Measurements from ENCODE around the gene GPR78. TPM values are rescaled to one million over a fixed set of nuclear protein-coding genes. Genes with fewer than 3 reads are reported as not detected.

GPR78 gene
- total and polyA plus RNA-seq, 2 donors (not counting 1 experiment from before 2014, with no cell fraction given): 0.20 to 0.33 TPM

- peaks cover 12% of the 10 kb centered on the region for H3K27me3 ChIP-seq (ENCODE audit: control insufficient read depth, insufficient read depth, low read length)
- TF ChIP-seq EZH2 (IDR thresholded peaks at IDR 0.05; ENCODE audit: low read length, missing control alignments) (no peak), CTCF (conservative IDR thresholded peaks at IDR 0.05 in 1 of 2, IDR thresholded peaks at IDR 0.05 in 1 of 2; ENCODE audit: low read depth in 1 of 2, low read length in 2 of 2) (no peak)
- DNase-seq (ENCODE audit: low read depth in 2 of 2): no peak
- no peaks in the 10 kb centered on the region for H4K20me1 ChIP-seq (ENCODE audit: control insufficient read depth, extremely low read depth, insufficient read depth, low read length)
- H3K36me3 ChIP-seq (ENCODE audit: control insufficient read depth, insufficient read depth, low read length): no peaks in the 10 kb centered on the region
- H3K79me2 ChIP-seq (ENCODE audit: control insufficient read depth, insufficient read depth, low read length): no peaks in the 10 kb centered on the region
- no peaks in the 10 kb centered on the region for H3K9me3 ChIP-seq (ENCODE audit: control insufficient read depth, insufficient read depth, low read depth, low read length)
- H3K4me2 ChIP-seq (ENCODE audit: extremely low read depth, insufficient read depth, low read length): no peak overlapping the region
- H3K27ac ChIP-seq (ENCODE audit: insufficient read depth, low read length): no peak overlapping the region
- H3K4me3 ChIP-seq (replicated peaks in 1 of 4; ENCODE audit: control extremely low read depth in 1 of 4, insufficient read depth in 1 of 4, low read depth in 3 of 4, low read length in 4 of 4): no peak overlapping the region
- no peak overlapping the region for H2AFZ ChIP-seq (ENCODE audit: low read length)
- no peaks in the 10 kb centered on the region for H3K4me1 ChIP-seq (ENCODE audit: control insufficient read depth, extremely low read depth, insufficient read depth, low read length)
- H3K9ac ChIP-seq (ENCODE audit: insufficient read depth, low read length): no peak overlapping the region
These were observed 2.2 kb downstream of the GPR78 start for GRCh38 chr4:8582436-8582835.

GRCh38 chr4:8582941-8583654, 2.9 kb downstream of the GPR78 start:
- Histone ChIP-seq H3K27me3 (ENCODE audit: control insufficient read depth, insufficient read depth, low read length) (peaks cover 7% of the 10 kb centered on the region), H3K4me3 (replicated peaks in 1 of 4; ENCODE audit: control extremely low read depth in 1 of 4, insufficient read depth in 1 of 4, low read depth in 3 of 4, low read length in 4 of 4) (no peak overlapping the region), H3K79me2 (ENCODE audit: control insufficient read depth, insufficient read depth, low read length) (no peaks in the 10 kb centered on the region), H3K36me3 (ENCODE audit: control insufficient read depth, insufficient read depth, low read length) (no peaks in the 10 kb centered on the region), H3K9me3 (ENCODE audit: control insufficient read depth, insufficient read depth, low read depth, low read length) (no peaks in the 10 kb centered on the region), H3K27ac (ENCODE audit: insufficient read depth, low read length) (no peak overlapping the region), H2AFZ (ENCODE audit: low read length) (no peak overlapping the region), H4K20me1 (ENCODE audit: control insufficient read depth, extremely low read depth, insufficient read depth, low read length) (no peaks in the 10 kb centered on the region), H3K4me2 (ENCODE audit: extremely low read depth, insufficient read depth, low read length) (no peak overlapping the region), H3K4me1 (ENCODE audit: control insufficient read depth, extremely low read depth, insufficient read depth, low read length) (no peaks in the 10 kb centered on the region), H3K9ac (ENCODE audit: insufficient read depth, low read length) (no peak overlapping the region)
- TF ChIP-seq CTCF (conservative IDR thresholded peaks at IDR 0.05 in 1 of 2, IDR thresholded peaks at IDR 0.05 in 1 of 2; ENCODE audit: low read depth in 1 of 2, low read length in 2 of 2) (no peak), EZH2 (IDR thresholded peaks at IDR 0.05; ENCODE audit: low read length, missing control alignments) (no peak)
- no peak for DNase-seq (ENCODE audit: low read depth in 2 of 2)

GRCh38 chr4:8583655-8584025, 3.4 kb downstream of the GPR78 start:
- Histone ChIP-seq H3K9ac (ENCODE audit: insufficient read depth, low read length) (no peak overlapping the region), H3K79me2 (ENCODE audit: control insufficient read depth, insufficient read depth, low read length) (no peaks in the 10 kb centered on the region)
- no peak for DNase-seq (ENCODE audit: low read depth in 2 of 2)

More at GRCh38 chr4:8583655-8584025, 3.4 kb downstream of the GPR78 start:
- Histone ChIP-seq H3K4me1 (ENCODE audit: control insufficient read depth, extremely low read depth, insufficient read depth, low read length) (no peaks in the 10 kb centered on the region), H3K27me3 (ENCODE audit: control insufficient read depth, insufficient read depth, low read length) (peaks cover 7% of the 10 kb centered on the region), H3K4me2 (ENCODE audit: extremely low read depth, insufficient read depth, low read length) (no peak overlapping the region), H3K4me3 (replicated peaks in 1 of 4; ENCODE audit: control extremely low read depth in 1 of 4, insufficient read depth in 1 of 4, low read depth in 3 of 4, low read length in 4 of 4) (no peak overlapping the region), H3K9me3 (ENCODE audit: control insufficient read depth, insufficient read depth, low read depth, low read length) (no peaks in the 10 kb centered on the region), H3K27ac (ENCODE audit: insufficient read depth, low read length) (no peak overlapping the region), H2AFZ (ENCODE audit: low read length) (no peak overlapping the region), H3K36me3 (ENCODE audit: control insufficient read depth, insufficient read depth, low read length) (no peaks in the 10 kb centered on the region), H4K20me1 (ENCODE audit: control insufficient read depth, extremely low read depth, insufficient read depth, low read length) (no peaks in the 10 kb centered on the region)
- TF ChIP-seq EZH2 (IDR thresholded peaks at IDR 0.05; ENCODE audit: low read length, missing control alignments): no peak
- TF ChIP-seq CTCF (conservative IDR thresholded peaks at IDR 0.05 in 1 of 2, IDR thresholded peaks at IDR 0.05 in 1 of 2; ENCODE audit: low read depth in 1 of 2, low read length in 2 of 2): no peak

Measured in fibroblast of lung (primary cell).